Mesodermal cell (in vitro differentiated cells): ENCODE results near the gene NRM.

Source experiments
- H3K27ac ChIP-seq: 2 replicates; pipeline ENCODE4 v1.7.0; 2013; ENCODE audit warnings: mild to moderate bottlenecking, low read depth, low read length, moderate library complexity; ENCODE audit not compliant: severe bottlenecking
- H3K36me3 ChIP-seq: 2 replicates; pipeline ENCODE4 v1.7.1; 2013; ENCODE audit warnings: mild to moderate bottlenecking, low read length, moderate library complexity; ENCODE audit not compliant: control insufficient read depth, insufficient read depth
- H3K4me1 ChIP-seq: one replicate; pipeline ENCODE4 v1.7.1; 2013; ENCODE audit warnings: mild to moderate bottlenecking, low read length; ENCODE audit not compliant: insufficient read depth, control insufficient read depth, poor library complexity, severe bottlenecking
- H3K4me3 ChIP-seq: 2 replicates; pipeline ENCODE4 v1.7.0; 2013; ENCODE audit warnings: low read length, control low read depth, mild to moderate bottlenecking; ENCODE audit not compliant: insufficient read depth, poor library complexity, severe bottlenecking; ENCODE audit errors: extremely low read depth
- H3K9me3 ChIP-seq: 2 replicates; pipeline ENCODE4 v1.7.1; 2013; ENCODE audit warnings: mild to moderate bottlenecking, low read length, moderate library complexity; ENCODE audit not compliant: control insufficient read depth
- WGBS, 2 experiments: methylation state at CpG; one replicate each; pipeline ENCODE4 v1.1.5; 2013; ENCODE audit warnings: missing lambda C conversion rate in 2 of 2; ENCODE audit not compliant: insufficient coverage in 2 of 2; 5-methylcytosine and 5-hydroxymethylcytosine counted together

Gene NRM

DNA sequence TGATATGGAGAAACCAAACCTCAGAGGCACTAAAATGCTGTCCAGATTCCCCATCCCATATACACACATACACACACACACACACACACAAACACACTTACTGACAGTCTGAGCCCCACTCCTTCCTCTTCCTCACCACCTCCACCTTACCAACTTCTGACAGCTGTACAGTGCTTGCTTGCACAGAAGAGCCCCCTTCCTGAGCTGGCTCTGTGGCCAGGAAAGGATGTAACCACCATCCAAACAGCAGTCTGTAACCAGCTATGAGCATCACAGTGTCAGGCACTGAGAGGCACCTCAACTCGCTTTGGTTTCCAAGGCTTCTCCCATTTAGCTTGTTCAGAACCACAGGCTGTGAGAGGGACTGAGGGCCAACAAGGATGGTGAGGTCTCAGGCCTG lies 49.7 kb downstream of the NRM start:
- Histone ChIP-seq H3K4me3 (no peak overlapping the region), H3K9me3 (no peaks in the 10 kb centered on the region), H3K4me1 (no peaks in the 10 kb centered on the region), H3K36me3 (peaks cover 63% of the 10 kb centered on the region), H3K27ac (no peak overlapping the region)
- 89 to 100% methylated on average over 1 of the region's 1 CpG for WGBS, 2 experiments

DNA sequence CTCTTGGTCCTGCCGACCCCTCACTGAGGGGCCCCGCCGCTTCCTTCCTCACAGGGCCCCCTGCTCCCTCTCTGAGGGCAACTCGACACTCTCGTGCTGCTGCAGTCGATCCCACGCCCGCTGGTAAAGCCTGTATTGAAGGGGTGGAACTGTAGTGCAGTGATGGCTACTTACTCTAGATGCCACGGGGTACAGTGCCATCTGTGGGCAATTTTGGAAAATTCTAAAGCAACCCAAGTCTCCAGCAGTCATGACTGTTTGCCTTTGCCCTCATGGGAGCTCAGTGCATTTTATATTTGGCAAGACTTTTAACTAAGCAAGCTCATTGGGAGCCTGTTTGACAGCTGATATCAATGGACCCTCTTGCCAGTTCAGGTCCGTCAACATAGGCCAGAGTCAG lies 50.3 kb downstream of the NRM start:
- Histone ChIP-seq H3K27ac (no peak overlapping the region), H3K9me3 (no peaks in the 10 kb centered on the region), H3K4me3 (no peak overlapping the region), H3K36me3 (peaks cover 63% of the 10 kb centered on the region), H3K4me1 (no peaks in the 10 kb centered on the region)
- 93 to 96% methylated on average over 7 to 8 of the region's 10 CpGs for WGBS, 2 experiments
